CD14-positive monocyte (primary cell): ENCODE results near the gene SPATA2. TPM values are rescaled to one million over a fixed set of nuclear protein-coding genes. Genes with fewer than 3 reads are reported as not detected.

Experiments used
- DNase-seq, 3 donors: peaks; one replicate each; pipeline ENCODE4 v3.0.0-alpha.2; 2011 to 2022
- H2AFZ ChIP-seq: 2 replicates; pipeline ENCODE4 v1.6.0; 2012; ENCODE audit warnings: mild to moderate bottlenecking, low read depth, low read length, inconsistent platforms; ENCODE audit not compliant: insufficient read depth, poor library complexity, severe bottlenecking
- H3K27ac ChIP-seq, 2 donors: 1 replicate in 1 of 2; 2 replicates in 1 of 2; pipeline ENCODE4 v1.5.1; 2012 to 2013; ENCODE audit warnings: low read length in 2 of 2, control low read depth in 1 of 2, inconsistent platforms in 1 of 2, low read depth in 1 of 2, mild to moderate bottlenecking in 1 of 2
- H3K27me3 ChIP-seq, 2 donors: one replicate each; pipeline versions ENCODE4 v1.6.0 to v1.6.1; 2011 to 2013; ENCODE audit warnings: low read length in 2 of 2; ENCODE audit not compliant: control insufficient read depth in 2 of 2, insufficient read depth in 2 of 2
- H3K36me3 ChIP-seq, 2 donors: replicated peaks in 1 of 2; 1 replicate in 1 of 2; 2 replicates in 1 of 2; pipeline versions ENCODE4 v1.5.1 to v1.6.1; 2012 to 2013; ENCODE audit warnings: low read length in 2 of 2, control low read depth in 1 of 2, inconsistent platforms in 1 of 2, mild to moderate bottlenecking in 1 of 2; ENCODE audit not compliant: insufficient read depth in 2 of 2, control insufficient read depth in 1 of 2
- H3K4me1 ChIP-seq, 2 donors: 1 replicate in 1 of 2; 2 replicates in 1 of 2; pipeline versions ENCODE4 v1.5.1 to v1.6.1; 2012 to 2013; ENCODE audit warnings: low read length in 2 of 2, control low read depth in 1 of 2, inconsistent platforms in 1 of 2, mild to moderate bottlenecking in 1 of 2, moderate library complexity in 1 of 2; ENCODE audit not compliant: insufficient read depth in 2 of 2, control insufficient read depth in 1 of 2
- H3K4me2 ChIP-seq: replicated peaks from 2 replicates; pipeline ENCODE3; 2012; ENCODE audit warnings: low read length, moderate library complexity, mild to moderate bottlenecking; ENCODE audit not compliant: poor library complexity, severe bottlenecking; ENCODE audit errors: extremely low read depth
- H3K4me3 ChIP-seq, 3 experiments: fragments of 200-600 bp in 1 of 3; sonication (generic) in 1 of 3; replicated peaks in 1 of 3; 1 replicate in 2 of 3; 2 replicates in 1 of 3; pipeline ENCODE4 v1.5.1; 2011 to 2013; ENCODE audit warnings: low read length in 3 of 3, mild to moderate bottlenecking in 3 of 3, control low read depth in 2 of 3, low read depth in 2 of 3, inconsistent platforms in 1 of 3, moderate library complexity in 1 of 3
- H3K79me2 ChIP-seq: 2 replicates; pipeline ENCODE4 v1.6.0; 2012; ENCODE audit warnings: mild to moderate bottlenecking, control low read depth, inconsistent platforms, low read length, moderate library complexity; ENCODE audit not compliant: insufficient read depth
- H3K9ac ChIP-seq: 2 replicates; pipeline ENCODE4 v1.6.0; 2017; ENCODE audit warnings: low read length, mild to moderate bottlenecking; ENCODE audit not compliant: insufficient read depth, poor library complexity, severe bottlenecking
- H3K9me3 ChIP-seq, 2 donors: replicated peaks in 1 of 2; 1 replicate in 1 of 2; 2 replicates in 1 of 2; pipeline versions ENCODE4 v1.5.1 to v1.6.1; 2012 to 2013; ENCODE audit warnings: low read length in 2 of 2, control low read depth in 1 of 2; ENCODE audit not compliant: control insufficient read depth in 1 of 2, insufficient read depth in 1 of 2
- H4K20me1 ChIP-seq: 2 replicates; pipeline ENCODE4 v1.6.0; 2012; ENCODE audit warnings: mild to moderate bottlenecking, low read length, control low read depth, moderate library complexity; ENCODE audit not compliant: insufficient read depth
- H3K27ac Mint-ChIP-seq, 7 donors: one replicate each; pipeline ENCODE4 v1.8.0; 2020; ENCODE audit warnings: mild to moderate bottlenecking in 7 of 7, mixed read lengths in 7 of 7, moderate library complexity in 6 of 7, inconsistent platforms in 2 of 7
- H3K27me3 Mint-ChIP-seq, 3 donors: one replicate each; pipeline ENCODE4 v1.8.0; 2021 to 2022; ENCODE audit warnings: low read depth in 3 of 3, mild to moderate bottlenecking in 3 of 3, mixed read lengths in 3 of 3, moderate library complexity in 3 of 3, inconsistent platforms in 1 of 3
- H3K36me3 Mint-ChIP-seq, 2 donors: one replicate each; pipeline ENCODE4 v1.8.0; 2020; ENCODE audit warnings: mixed read lengths in 2 of 2, inconsistent platforms in 1 of 2, mild to moderate bottlenecking in 1 of 2
- H3K4me1 Mint-ChIP-seq: one replicate; pipeline ENCODE4 v1.8.0; 2020; ENCODE audit warnings: mild to moderate bottlenecking, mixed read lengths
- H3K4me3 Mint-ChIP-seq, 2 donors: one replicate each; pipeline ENCODE4 v1.8.0; 2020; ENCODE audit warnings: mild to moderate bottlenecking in 2 of 2, mixed read lengths in 2 of 2, moderate library complexity in 1 of 2
- H3K9me3 Mint-ChIP-seq, 7 donors: one replicate each; pipeline ENCODE4 v1.8.0; 2020 to 2022; ENCODE audit warnings: mixed read lengths in 7 of 7, mild to moderate bottlenecking in 6 of 7, moderate library complexity in 6 of 7, inconsistent platforms in 2 of 7
- CTCF ChIP-seq: fragments of 200-600 bp; IDR thresholded peaks from one replicate; pipeline ENCODE4 v1.8.0; 2022; ENCODE audit warnings: antibody characterized with exemption, mild to moderate bottlenecking
- WGBS: methylation state at CpG from one replicate; pipeline ENCODE4 v1.1.5; 2013; ENCODE audit warnings: missing lambda C conversion rate; ENCODE audit not compliant: insufficient coverage; 5-methylcytosine and 5-hydroxymethylcytosine counted together
- intact Hi-C, 2 donors: fragments of 100-400 bp; cut with micrococcal nuclease; formaldehyde crosslinking; loops; one replicate each; pipeline versions ENCODE4 v1.15.0 to v1.15.1; 2023
- polyA plus RNA-seq, 3 donors: library from polyadenylated mRNA; depleted of rRNA in 1 of 3; unstranded in 2 of 3; stranded (reverse) in 1 of 3; fragments of 300-500 nt in 2 of 3; fragments of >200 nt in 1 of 3; fragmentation: Illumina TruSeq in 2 of 3; gene quantifications; 1 replicate in 2 of 3; 2 replicates in 1 of 3; pipeline ENCODE4 v1.2.3, GENCODE V29; 2012 to 2021

SPATA2 gene
- polyA plus RNA-seq, 3 donors, result 1.9 to 13.3 (median 3.9) TPM

- DNase-seq, result no peak
- 87% methylated on average over 7 of the region's 7 CpGs for WGBS
- Histone ChIP-seq H3K79me2 (no peaks in the 10 kb centered on the region), H3K4me2 (no peak overlapping the region), H2AFZ (no peak overlapping the region), H3K36me3 (peaks cover 58 to 97% of the 10 kb centered on the region in 2 donors), H3K4me1 (peaks cover 6 to 7% of the 10 kb centered on the region in 2 donors), H3K27me3 (no peaks in the 10 kb centered on the region), H4K20me1 (no peaks in the 10 kb centered on the region), H3K9me3 (no peaks in the 10 kb centered on the region), H3K9ac (no peak overlapping the region), H3K27ac (no peak overlapping the region), H3K4me3 (no peak overlapping the region)
- Mint-ChIP-seq H3K27ac (no peak overlapping the region), H3K4me1 (peaks cover 14% of the 10 kb centered on the region), H3K36me3 (peaks cover 74 to 91% of the 10 kb centered on the region in 2 donors), H3K4me3 (no peak overlapping the region), H3K27me3 (no peaks in the 10 kb centered on the region), H3K9me3 (no peaks in the 10 kb centered on the region)
- intact Hi-C loops, result no loop called here
- TF ChIP-seq CTCF, result no peak
Observed at GRCh38 chr20:49865559-49865958, 49.8 kb downstream of the SPATA2 start.

- H3K4me1 ChIP-seq, result peaks cover 6 to 7% of the 10 kb centered on the region in 2 donors
- H3K27me3 ChIP-seq, result no peaks in the 10 kb centered on the region
- no peak overlapping the region for H3K4me3 ChIP-seq
- Mint-ChIP-seq H3K4me1 (peaks cover 12% of the 10 kb centered on the region), H3K36me3 (peaks cover 79 to 90% of the 10 kb centered on the region in 2 donors), H3K4me3 (no peak overlapping the region), H3K9me3 (no peaks in the 10 kb centered on the region), H3K27me3 (no peaks in the 10 kb centered on the region), H3K27ac (no peak overlapping the region)
- no CpG with 5 or more reads among the region's 6 CpGs for WGBS
- no peak overlapping the region for H3K9ac ChIP-seq
- intact Hi-C loops, result no loop called here
- no peak overlapping the region for H2AFZ ChIP-seq
- TF ChIP-seq CTCF, result no peak
- H3K79me2 ChIP-seq, result no peaks in the 10 kb centered on the region
- peaks cover 59 to 99% of the 10 kb centered on the region in 2 donors for H3K36me3 ChIP-seq
- no peak overlapping the region for H3K27ac ChIP-seq
- no peaks in the 10 kb centered on the region for H4K20me1 ChIP-seq
- no peak for DNase-seq
- no peaks in the 10 kb centered on the region for H3K9me3 ChIP-seq
- H3K4me2 ChIP-seq, result no peak overlapping the region
Observed at GRCh38 chr20:49863666-49864065, 51.7 kb downstream of the SPATA2 start.
